ENCODE data around the gene ANKRD11. TPM values are rescaled to one million over a fixed set of nuclear protein-coding genes. Genes with fewer than 3 reads are reported as not detected.

ANKRD11 gene
- total and polyA plus RNA-seq, 12 donors, result 47.7 to 93.6 (median 66.2) TPM

- 78 to 85% methylated on average over 23 of the region's 23 CpGs for WGBS, 2 donors
- ATAC-seq (no peak), DNase-seq (peak in 1 of 2 donors; percentile 17)
- peaks cover 51 to 100% (median 94%) of the 10 kb centered on the region in 9 donors for H3K4me1 ChIP-seq
- no peak for TF ChIP-seq CTCF (IDR thresholded peaks at IDR 0.05)
- no peak overlapping the region for H3K4me3 ChIP-seq
- intact Hi-C loops (cut with DNase I), result no loop called here
- peaks cover 0 to 14% (median 2%) of the 10 kb centered on the region in 9 donors for H3K36me3 ChIP-seq
- H3K27ac ChIP-seq, result peak overlapping the region in 7 of 10 donors; percentile 36 to 79 (median 67)
- H3K27me3 ChIP-seq, result no peaks in the 10 kb centered on the region
- no peaks in the 10 kb centered on the region for H3K9me3 ChIP-seq
Measured at GRCh38 chr16:89317729-89318429, 172.5 kb downstream of the ANKRD11 start.

- H3K9me3 ChIP-seq, result no peaks in the 10 kb centered on the region
- peaks cover 44 to 99% (median 87%) of the 10 kb centered on the region in 9 donors for H3K4me1 ChIP-seq
- no peaks in the 10 kb centered on the region for H3K27me3 ChIP-seq
- peaks cover 0 to 21% (median 9%) of the 10 kb centered on the region in 9 donors for H3K36me3 ChIP-seq
- no peak overlapping the region for H3K4me3 ChIP-seq
- peak in 1 of 2 donors; percentile 5 for DNase-seq
- intact Hi-C loops (cut with DNase I), result no loop called here
- peak overlapping the region in 9 of 10 donors; percentile 34 to 79 (median 64) for H3K27ac ChIP-seq
- ATAC-seq, result no peak
- 88 to 89% methylated on average over 12 of the region's 12 CpGs for WGBS, 2 donors
- no peak for TF ChIP-seq CTCF (IDR thresholded peaks at IDR 0.05)
Measured at GRCh38 chr16:89317101-89317671, 173.2 kb downstream of the ANKRD11 start.

- intact Hi-C loops (cut with DNase I), result no loop called here
- H3K27ac ChIP-seq, result peak overlapping the region in 9 of 10 donors; percentile 34 to 79 (median 64)
- 75% methylated on average over 14 of the region's 14 CpGs for WGBS, 2 donors
- no peaks in the 10 kb centered on the region for H3K27me3 ChIP-seq
- peaks cover 0 to 25% (median 12%) of the 10 kb centered on the region in 9 donors for H3K36me3 ChIP-seq
- DNase-seq (peak in 1 of 2 donors; percentile 14), ATAC-seq (no peak)
- peaks cover 42 to 98% (median 82%) of the 10 kb centered on the region in 9 donors for H3K4me1 ChIP-seq
- H3K4me3 ChIP-seq, result no peak overlapping the region
- no peak for TF ChIP-seq CTCF (IDR thresholded peaks at IDR 0.05)
- no peaks in the 10 kb centered on the region for H3K9me3 ChIP-seq
Measured at GRCh38 chr16:89316701-89317100, 173.7 kb downstream of the ANKRD11 start.

- H3K4me3 ChIP-seq, result no peak overlapping the region
Measured at GRCh38 chr16:89315791-89316581, 174.4 kb downstream of the ANKRD11 start.

More at GRCh38 chr16:89315791-89316581, 174.4 kb downstream of the ANKRD11 start:
- DNase-seq (peak; percentile 51 to 63), ATAC-seq (peak; percentile 24 to 77 (median 58))
- WGBS, 2 donors, result 42 to 54% methylated on average over 20 of the region's 20 CpGs
- no peaks in the 10 kb centered on the region for H3K27me3 ChIP-seq
- H3K9me3 ChIP-seq, result no peaks in the 10 kb centered on the region
- intact Hi-C loops (cut with DNase I), result no loop called here
- H3K27ac ChIP-seq, result peak overlapping the region; percentile 34 to 79 (median 64)
- peaks cover 0 to 33% (median 12%) of the 10 kb centered on the region in 9 donors for H3K36me3 ChIP-seq
- TF ChIP-seq CTCF (IDR thresholded peaks at IDR 0.05), result no peak
- H3K4me1 ChIP-seq, result peaks cover 35 to 91% (median 75%) of the 10 kb centered on the region in 9 donors

All from heart right ventricle (tissue), 16 donors.